Activated B cell treated with CpG ODN at 0.5 μM for 24 hours (primary cell): ENCODE measurements around the gene REEP6. TPM values are rescaled to one million over a fixed set of nuclear protein-coding genes. Genes with fewer than 3 reads are reported as not detected.

Experiments used
- ATAC-seq: fragments of 200-7000 bp; cut with Tn5 transposase; one replicate; pipeline ENCODE4 v1.10.0; 2021; ENCODE audit warnings: low read depth, mild to moderate bottlenecking, moderate library complexity
- CTCF ChIA-PET: fragments of 350-600 bp; sonication (Branson Sonifier 250); formaldehyde crosslinking; loops from one replicate; lab custom pipeline; 2021; ENCODE audit warnings: antibody characterized with exemption; lab: Charles Lee
- POLR2A ChIA-PET: fragments of 350-600 bp; sonication (Branson Sonifier 250); formaldehyde crosslinking; loops from one replicate; lab custom pipeline; 2021; ENCODE audit warnings: antibody characterized with exemption; lab: Charles Lee
- DNase-seq: peaks from one replicate; pipeline ENCODE4 v3.0.0; 2022
- H3K27ac Mint-ChIP-seq: one replicate; pipeline ENCODE4 v1.8.0; 2020; ENCODE audit warnings: mixed read lengths
- H3K27me3 Mint-ChIP-seq: one replicate; pipeline ENCODE4 v1.8.0; 2021; ENCODE audit warnings: mixed read lengths
- H3K36me3 Mint-ChIP-seq: one replicate; pipeline ENCODE4 v1.8.0; 2021; ENCODE audit warnings: low read depth, mixed read lengths
- H3K4me1 Mint-ChIP-seq: one replicate; pipeline ENCODE4 v1.8.0; 2021; ENCODE audit warnings: mixed read lengths
- H3K4me3 Mint-ChIP-seq: one replicate; pipeline ENCODE4 v1.8.0; 2020; ENCODE audit warnings: mild to moderate bottlenecking, mixed read lengths
- H3K9me3 Mint-ChIP-seq: one replicate; pipeline ENCODE4 v1.8.0; 2020; ENCODE audit warnings: mixed read lengths
- CTCF ChIP-seq: fragments of 200-600 bp; IDR thresholded peaks from one replicate; pipeline ENCODE4 v1.8.0; 2022; ENCODE audit warnings: antibody characterized with exemption, mild to moderate bottlenecking
- intact Hi-C: fragments of 100-400 bp; cut with micrococcal nuclease; formaldehyde crosslinking; loops from one replicate; pipeline ENCODE4 v1.15.1; 2024
- total RNA-seq: library from RNA; stranded (reverse); gene quantifications from 2 replicates; pipeline ENCODE4 v1.2.3, GENCODE V29; 2022

REEP6 gene
- total RNA-seq, 1 donor from 2014 or later: 1.1 TPM

DNA sequence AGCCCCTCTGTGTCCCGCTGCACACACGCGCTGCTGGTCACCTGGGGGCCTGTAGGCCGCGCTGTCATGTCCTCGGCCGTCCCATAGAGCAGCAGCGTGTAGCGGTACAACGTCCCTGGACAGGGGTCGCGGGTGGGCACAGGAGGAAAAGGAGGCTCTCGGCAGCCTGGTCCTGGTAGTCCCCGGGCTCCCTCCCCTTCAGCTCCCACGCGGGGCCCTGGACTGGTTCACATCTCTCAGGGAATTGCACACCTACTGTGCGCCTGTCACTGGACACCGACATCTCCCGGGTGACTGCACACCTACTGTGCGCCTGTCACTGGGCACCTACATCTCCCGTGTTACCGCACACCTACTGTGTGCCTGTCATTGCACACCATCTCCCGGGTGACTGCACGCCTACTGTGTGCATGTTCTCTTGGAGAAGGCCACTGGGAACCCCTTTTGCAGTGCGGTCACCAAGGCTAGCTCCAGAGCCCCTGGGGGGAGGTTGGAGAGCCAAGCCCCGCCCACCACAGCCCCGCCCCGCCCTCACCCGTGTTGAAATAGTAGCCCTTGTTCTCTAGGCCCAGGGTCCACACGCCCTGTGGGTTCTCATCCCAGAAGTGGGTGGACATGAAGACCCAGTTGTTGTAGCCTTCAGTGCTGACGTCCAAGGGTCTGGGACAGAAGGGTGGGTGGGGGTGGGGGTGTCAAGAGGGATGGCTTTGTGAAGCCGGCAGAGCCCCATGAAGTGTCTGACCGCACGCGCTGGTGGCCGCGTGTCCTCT is 8.4 kb upstream of the REEP6 start:
- Mint-ChIP-seq H3K27ac (no peak overlapping the region), H3K4me3 (no peak overlapping the region)
- TF ChIP-seq CTCF: no peak

DNA sequence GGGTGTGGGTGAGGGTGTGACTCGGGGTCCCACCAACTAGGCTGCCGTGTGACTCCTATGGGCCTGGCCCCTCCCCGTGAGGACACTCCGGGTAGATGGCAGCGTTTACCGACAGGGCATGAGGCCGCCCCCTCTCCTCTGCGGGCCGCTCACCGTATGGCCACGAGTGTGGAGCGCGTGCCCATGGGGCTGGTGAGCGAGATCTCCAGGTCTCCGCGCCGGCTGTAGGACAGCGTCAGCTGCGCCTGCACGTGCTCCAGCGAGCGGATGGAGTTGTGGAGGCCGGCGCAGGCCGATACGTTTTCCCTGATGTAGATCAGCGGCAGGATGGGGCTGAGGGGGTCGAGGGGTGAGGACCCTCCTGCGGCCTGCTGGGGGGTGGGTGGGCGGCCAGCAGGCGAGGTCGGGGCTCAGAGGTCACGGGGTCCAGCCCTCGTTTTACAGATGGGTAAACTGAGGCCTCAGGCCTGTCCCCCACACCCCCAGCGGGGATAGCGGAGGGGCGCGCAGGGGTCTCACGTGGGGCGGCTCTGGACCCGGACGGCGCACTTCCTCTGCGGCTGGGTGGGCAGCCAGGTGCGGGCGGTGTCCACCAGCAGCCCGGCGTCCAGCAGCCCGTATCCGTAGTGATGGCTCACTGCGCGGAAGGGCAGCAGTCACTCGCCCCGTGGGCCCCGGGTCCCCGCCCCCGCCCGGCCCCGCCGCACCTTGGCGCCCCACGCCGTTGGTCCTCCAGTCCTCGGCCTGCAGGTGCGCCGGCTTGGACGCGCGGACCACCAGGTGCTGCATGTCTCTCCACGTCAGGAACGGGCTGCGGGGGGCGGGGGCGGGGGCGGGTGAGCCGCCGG is 7.6 kb upstream of the REEP6 start:
- no peak for TF ChIP-seq CTCF
- peaks cover 7% of the 10 kb centered on the region for H3K4me1 Mint-ChIP-seq
- intact Hi-C loops: no loop called here
- ChIA-PET CTCF (no interaction called here), POLR2A (no interaction called here)
- ATAC-seq (no peak), DNase-seq (no peak)
- no peak overlapping the region for H3K27ac Mint-ChIP-seq
- no peaks in the 10 kb centered on the region for H3K27me3 Mint-ChIP-seq
- no peak overlapping the region for H3K4me3 Mint-ChIP-seq
- peaks cover 4% of the 10 kb centered on the region for H3K36me3 Mint-ChIP-seq
- no peaks in the 10 kb centered on the region for H3K9me3 Mint-ChIP-seq

More for the DNA sequence above, 8.4 kb upstream of the REEP6 start:
- DNase-seq (no peak), ATAC-seq (no peak)
- Mint-ChIP-seq H3K9me3 (no peaks in the 10 kb centered on the region), H3K27me3 (no peaks in the 10 kb centered on the region), H3K36me3 (peaks cover 4% of the 10 kb centered on the region), H3K4me1 (peaks cover 14% of the 10 kb centered on the region)
- ChIA-PET POLR2A (interaction anchor here (0.6 kb wide), 1 partner anchor 420 kb away, joined by 4 read pairs; no protein-coding TSS in a partner anchor), CTCF (no interaction called here)
- intact Hi-C loops: no loop called here

DNA sequence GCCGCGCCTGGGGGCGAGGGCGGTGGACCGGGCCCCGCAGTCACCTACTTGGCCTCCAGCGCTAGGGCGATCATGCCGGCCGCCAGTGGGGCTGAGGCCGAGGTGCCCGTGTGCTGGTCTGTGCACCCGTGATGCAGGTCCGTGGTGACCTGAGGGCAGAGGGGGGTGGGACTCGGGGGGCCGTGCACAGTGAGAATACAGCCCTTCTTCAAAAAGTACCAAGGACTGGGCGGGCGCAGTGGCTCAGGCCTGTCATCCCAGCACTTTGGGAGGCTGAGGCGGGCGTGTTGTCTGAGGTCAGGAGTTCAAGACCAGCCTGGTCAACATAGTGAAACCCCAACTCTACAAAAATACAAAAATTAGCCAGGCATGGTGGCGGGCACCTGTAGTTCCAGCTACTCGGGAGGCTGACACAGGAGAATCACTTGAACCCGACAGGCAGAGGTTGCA is 7.0 kb upstream of the REEP6 start:
- no peak for DNase-seq
- Mint-ChIP-seq H3K27ac (no peak overlapping the region), H3K4me3 (no peak overlapping the region), H3K4me1 (peaks cover 5% of the 10 kb centered on the region), H3K9me3 (no peaks in the 10 kb centered on the region), H3K36me3 (peaks cover 3% of the 10 kb centered on the region), H3K27me3 (no peaks in the 10 kb centered on the region)
- TF ChIP-seq CTCF: no peak
- CTCF ChIA-PET: no interaction called here
- ATAC-seq: no peak
- intact Hi-C loops: no loop called here
- POLR2A ChIA-PET: no interaction called here

DNA sequence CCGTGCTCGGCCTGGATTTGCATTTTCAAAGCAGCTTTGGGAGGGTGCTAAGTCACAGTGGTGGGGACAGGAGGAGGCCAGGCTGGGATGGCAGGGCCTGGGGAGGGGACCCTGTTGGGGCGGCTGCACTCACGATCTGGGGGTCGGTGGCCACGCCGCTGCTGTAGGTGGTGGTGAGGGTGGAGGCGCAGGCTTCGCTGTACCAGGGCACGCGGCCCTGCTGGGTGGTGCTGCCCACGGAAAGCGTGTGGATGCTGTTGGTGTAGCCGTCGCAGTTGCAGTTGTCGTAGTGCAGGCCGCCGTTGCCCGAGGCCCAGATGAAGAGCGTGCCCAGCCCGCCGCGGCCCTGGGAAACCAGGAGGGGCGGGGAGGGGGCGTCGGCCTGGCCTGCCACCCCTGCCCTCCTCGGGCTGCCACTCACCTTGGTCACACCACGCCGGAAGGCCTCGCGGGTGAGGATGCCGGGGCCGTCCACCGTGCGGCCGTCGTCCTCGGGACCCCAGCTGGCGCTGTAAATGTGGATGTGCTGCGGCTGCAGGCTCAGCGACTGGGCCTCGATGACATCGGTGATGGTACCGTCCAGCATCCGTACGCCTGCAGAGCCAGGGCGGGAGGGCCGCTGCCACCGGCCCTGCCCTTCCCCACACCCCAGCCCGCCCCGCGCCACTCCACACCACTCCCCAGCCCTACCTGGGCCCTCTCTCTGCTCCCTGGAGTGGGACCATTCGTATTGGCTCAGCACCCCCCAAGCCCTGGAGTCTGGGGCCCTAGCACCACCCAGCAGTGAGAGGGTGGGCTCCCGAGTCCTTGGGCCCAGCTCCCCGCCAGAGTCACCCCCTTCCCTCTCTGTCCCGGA is 4.0 kb upstream of the REEP6 start:
- ATAC-seq: no peak
- ChIA-PET POLR2A (no interaction called here), CTCF (no interaction called here)
- Mint-ChIP-seq H3K9me3 (no peaks in the 10 kb centered on the region), H3K27me3 (peaks cover 5% of the 10 kb centered on the region), H3K36me3 (no peaks in the 10 kb centered on the region), H3K4me1 (peaks cover 11% of the 10 kb centered on the region), H3K27ac (no peak overlapping the region), H3K4me3 (no peak overlapping the region)
- no peak for DNase-seq
- TF ChIP-seq CTCF: no peak
- intact Hi-C loops: no loop called here
